Spleen (tissue), 11 donors: ENCODE data around the gene CSNK2A2. TPM values are rescaled to one million over a fixed set of nuclear protein-coding genes. Genes with fewer than 3 reads are reported as not detected.
A peak's percentile ranks its signal among the peaks of the same experiment; 100 is the strongest.

ENCODE experiments used
- DNase-seq: peaks from one replicate; pipeline ENCODE4 v3.0.0-alpha.2; 2020
- H3K27ac ChIP-seq, 8 donors: fragments of 200-600 bp; sonication (generic) in 7 of 8; 1 replicate in 4 of 8; 2 replicates in 4 of 8; pipeline versions ENCODE4 v1.5.0 to v1.8.0; 2016 to 2021; ENCODE audit warnings: inconsistent platforms in 4 of 8, mild to moderate bottlenecking in 4 of 8, moderate library complexity in 1 of 8
- H3K27me3 ChIP-seq, 7 donors: fragments of 200-600 bp; sonication (generic) in 6 of 7; replicated peaks in 1 of 7; 1 replicate in 4 of 7; 2 replicates in 3 of 7; pipeline versions ENCODE4 v1.5.0 to v1.8.0; 2016 to 2021; ENCODE audit warnings: inconsistent platforms in 3 of 7, mild to moderate bottlenecking in 1 of 7
- H3K36me3 ChIP-seq, 6 donors: fragments of 200-600 bp; sonication (generic) in 5 of 6; 1 replicate in 4 of 6; 2 replicates in 2 of 6; pipeline versions ENCODE4 v1.5.0 to v1.8.0; 2016 to 2021; ENCODE audit warnings: inconsistent platforms in 2 of 6
- H3K4me1 ChIP-seq, 6 donors: fragments of 200-600 bp; sonication (generic) in 5 of 6; 1 replicate in 3 of 6; 2 replicates in 3 of 6; pipeline versions ENCODE4 v1.5.0 to v1.8.0; 2016 to 2021; ENCODE audit warnings: inconsistent platforms in 3 of 6
- H3K4me3 ChIP-seq, 8 donors: fragments of 200-600 bp; sonication (generic) in 7 of 8; 1 replicate in 4 of 8; 2 replicates in 4 of 8; pipeline versions ENCODE4 v1.5.0 to v1.8.0; 2016 to 2021; ENCODE audit warnings: inconsistent platforms in 4 of 8, mild to moderate bottlenecking in 4 of 8, moderate library complexity in 2 of 8
- H3K9me3 ChIP-seq, 8 donors: fragments of 200-600 bp; sonication (generic) in 7 of 8; 1 replicate in 4 of 8; 2 replicates in 4 of 8; pipeline versions ENCODE4 v1.5.0 to v1.8.0; 2016 to 2021; ENCODE audit warnings: inconsistent platforms in 4 of 8
- POLR2A ChIP-seq, 3 donors: fragments of 450-650 bp; IDR thresholded peaks; one replicate each; pipeline ENCODE4 v1.5.1; 2017; ENCODE audit warnings: antibody characterized with exemption in 3 of 3, mild to moderate bottlenecking in 1 of 3
- POLR2AphosphoS5 ChIP-seq, 3 donors: sonication (generic); formaldehyde crosslinking; IDR thresholded peaks; one replicate each; pipeline ENCODE4 v1.5.1; 2017; ENCODE audit warnings: antibody characterized with exemption in 3 of 3
- WGBS, 5 donors: extraction: QIAGEN DNeasy Blood & Tissue Kit in 3 of 5; methylation state at CpG; one replicate each; pipeline versions ENCODE4 v1.1.5 to v1.1.7; 2013 to 2018; 5-methylcytosine and 5-hydroxymethylcytosine counted together
- intact Hi-C: fragments of 100-400 bp; cut with DNase I; formaldehyde crosslinking; loops from one replicate; pipeline ENCODE4 v1.15.0; 2023; ENCODE audit warnings: low total_unique reads
- polyA plus RNA-seq, 3 donors: library from polyadenylated mRNA; stranded (reverse); fragments of 200-250 nt; gene quantifications; one replicate each; pipeline ENCODE4 v1.2.1, GENCODE V29; 2013
- total RNA-seq, 7 donors: library from RNA; depleted of rRNA in 3 of 7; stranded (reverse); fragments of >200 nt in 3 of 7; fragmentation: NEBNext Ultra II Directional in 4 of 7; extraction: Animal tissue kit (Norgen Biotek cat#: 25700) in 4 of 7; gene quantifications; one replicate each; pipeline versions ENCODE4 v1.1.0 to v1.2.1, GENCODE V29; 2016 to 2021
- TF ChIP-seq, protein P1 (sequence below), 11 experiments: fragments of 200-600 bp in 7 of 11; fragments of 450-650 bp in 4 of 11; sonication (generic) in 4 of 11; IDR thresholded peaks in 8 of 11; conservative IDR thresholded peaks in 3 of 11; 1 replicate in 7 of 11; 2 replicates in 4 of 11; pipeline versions ENCODE4 v1.4.0 to v1.8.0; 2016 to 2021; ENCODE audit warnings: antibody characterized with exemption in 11 of 11, inconsistent platforms in 4 of 11, mild to moderate bottlenecking in 1 of 11
- donor health status: healthy with polysubstance abuse.
- donor health status: DM: no; HTN: no; CAD: no; lungs with moderate emphysema.
- donor health status: DM: no; HTN: no; CAD: no.
- donor health status: Bipolar disorder and iron deficiency.
- donor health status: healthy.
- donor health status: DM: no; HTN: no; CAD: no.
- donor health status: DM: yes; HTN: yes; CAD: no.

The CSNK2A2 gene
- total and polyA plus RNA-seq, 10 donors: 17.7 to 62.2 (median 41.9) TPM

DNA sequence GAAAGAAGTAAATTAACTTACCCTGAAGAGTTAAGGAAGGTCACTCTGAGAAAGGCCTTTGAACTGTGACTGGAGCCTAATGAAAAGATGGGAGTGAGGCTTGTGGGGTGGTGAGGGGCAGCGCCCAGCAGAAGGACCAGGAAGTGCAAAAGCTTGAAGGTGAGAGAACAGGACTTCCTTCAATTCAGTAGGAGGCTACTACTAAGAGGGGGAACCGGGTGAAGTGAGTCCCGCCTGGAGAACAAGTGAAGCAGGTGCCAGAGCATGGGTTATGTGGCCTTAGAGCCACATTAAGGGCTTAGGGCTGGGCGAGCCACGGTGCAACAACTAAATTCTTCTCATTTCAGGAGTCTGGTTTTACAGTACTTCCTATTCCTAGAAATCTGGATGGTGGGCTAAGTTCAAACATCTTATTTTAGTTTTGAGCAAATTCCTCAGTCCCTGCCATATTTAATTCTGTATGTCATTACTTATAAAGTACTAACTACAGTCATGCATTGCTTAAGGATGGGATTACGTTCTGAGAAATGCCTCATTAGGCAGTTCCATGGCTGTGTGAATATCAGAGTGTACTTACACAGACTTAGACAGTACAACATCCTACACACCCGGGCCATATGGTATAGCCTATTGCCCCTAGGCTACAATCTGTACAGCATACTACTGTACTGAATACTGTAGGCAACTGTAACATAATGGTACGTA lies 73.9 kb downstream of the CSNK2A2 start:
- no peak for DNase-seq
- H3K4me3 ChIP-seq: no peak overlapping the region
- peak overlapping the region in 2 of 8 donors; percentile 1 to 19 for H3K27ac ChIP-seq
- H3K27me3 ChIP-seq: no peaks in the 10 kb centered on the region
- H3K4me1 ChIP-seq: peaks cover 42 to 97% (median 77%) of the 10 kb centered on the region in 6 donors
- H3K9me3 ChIP-seq: no peaks in the 10 kb centered on the region
- no peaks in the 10 kb centered on the region for H3K36me3 ChIP-seq
- TF ChIP-seq, protein P1, sequence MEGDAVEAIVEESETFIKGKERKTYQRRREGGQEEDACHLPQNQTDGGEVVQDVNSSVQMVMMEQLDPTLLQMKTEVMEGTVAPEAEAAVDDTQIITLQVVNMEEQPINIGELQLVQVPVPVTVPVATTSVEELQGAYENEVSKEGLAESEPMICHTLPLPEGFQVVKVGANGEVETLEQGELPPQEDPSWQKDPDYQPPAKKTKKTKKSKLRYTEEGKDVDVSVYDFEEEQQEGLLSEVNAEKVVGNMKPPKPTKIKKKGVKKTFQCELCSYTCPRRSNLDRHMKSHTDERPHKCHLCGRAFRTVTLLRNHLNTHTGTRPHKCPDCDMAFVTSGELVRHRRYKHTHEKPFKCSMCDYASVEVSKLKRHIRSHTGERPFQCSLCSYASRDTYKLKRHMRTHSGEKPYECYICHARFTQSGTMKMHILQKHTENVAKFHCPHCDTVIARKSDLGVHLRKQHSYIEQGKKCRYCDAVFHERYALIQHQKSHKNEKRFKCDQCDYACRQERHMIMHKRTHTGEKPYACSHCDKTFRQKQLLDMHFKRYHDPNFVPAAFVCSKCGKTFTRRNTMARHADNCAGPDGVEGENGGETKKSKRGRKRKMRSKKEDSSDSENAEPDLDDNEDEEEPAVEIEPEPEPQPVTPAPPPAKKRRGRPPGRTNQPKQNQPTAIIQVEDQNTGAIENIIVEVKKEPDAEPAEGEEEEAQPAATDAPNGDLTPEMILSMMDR (IDR thresholded peaks at IDR 0.05 in 8 of 11, conservative IDR thresholded peaks at IDR 0.05 in 3 of 11): no peak
- no peak for TF ChIP-seq POLR2AphosphoS5 (IDR thresholded peaks at IDR 0.05)
- no peak for TF ChIP-seq POLR2A (IDR thresholded peaks at IDR 0.05)
- intact Hi-C loops: loop anchor here (5.0 to 10.0 kb wide), 2 partner anchors 71 to 102 kb away; partner anchors contain the start of gene CSNK2A2
- 51 to 61% (median 53%) methylated on average over 8 of the region's 8 CpGs for WGBS, 5 donors

GRCh38 chr16:58121132-58121531 lies 76.8 kb downstream of the CSNK2A2 start:
- Histone ChIP-seq H3K36me3 (peaks cover 0 to 12% (median 6%) of the 10 kb centered on the region in 6 donors), H3K27ac (peak overlapping the region in 6 of 8 donors; percentile 28 to 57 (median 42)), H3K4me3 (no peak overlapping the region), H3K4me1 (peaks cover 20 to 91% (median 55%) of the 10 kb centered on the region in 6 donors), H3K9me3 (no peaks in the 10 kb centered on the region), H3K27me3 (no peaks in the 10 kb centered on the region)
- DNase-seq: no peak
- WGBS, 5 donors: 53 to 73% (median 54%) methylated on average over 6 of the region's 6 CpGs
- intact Hi-C loops: loop anchor here (5.0 to 10.0 kb wide), 2 partner anchors 74 to 99 kb away; partner anchors contain the start of gene CSNK2A2
- TF ChIP-seq, protein P1 (IDR thresholded peaks at IDR 0.05 in 8 of 11, conservative IDR thresholded peaks at IDR 0.05 in 3 of 11): no peak
- no peak for TF ChIP-seq POLR2A (IDR thresholded peaks at IDR 0.05)
- TF ChIP-seq POLR2AphosphoS5 (IDR thresholded peaks at IDR 0.05): no peak

DNA sequence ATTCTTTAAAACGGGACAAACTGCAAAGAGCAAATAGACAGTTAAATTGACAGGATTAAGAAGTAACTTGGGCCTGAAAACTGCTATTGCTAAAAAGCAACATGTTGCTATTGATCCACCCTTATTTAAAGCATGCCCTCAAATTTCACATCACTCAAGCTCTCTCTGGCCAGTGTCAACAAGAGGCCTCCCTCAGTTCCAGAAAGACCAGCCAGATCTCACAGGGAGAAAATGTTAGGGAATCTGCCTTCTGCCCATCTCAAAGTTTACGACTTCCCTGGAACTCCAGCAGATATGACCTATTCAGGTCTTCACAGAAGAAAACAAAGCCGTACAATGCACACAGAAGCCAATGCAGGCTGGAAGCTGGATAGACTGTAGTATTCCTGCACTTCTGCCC lies 77.7 kb downstream of the CSNK2A2 start:
- Histone ChIP-seq H3K4me3 (no peak overlapping the region), H3K27ac (peak overlapping the region in 4 of 8 donors; percentile 28 to 57 (median 38)), H3K4me1 (peaks cover 12 to 89% (median 49%) of the 10 kb centered on the region in 6 donors), H3K9me3 (no peaks in the 10 kb centered on the region), H3K27me3 (no peaks in the 10 kb centered on the region), H3K36me3 (peaks cover 0 to 21% (median 14%) of the 10 kb centered on the region in 6 donors)
- TF ChIP-seq, protein P1 (IDR thresholded peaks at IDR 0.05 in 8 of 11, conservative IDR thresholded peaks at IDR 0.05 in 3 of 11): no peak
- no peak for TF ChIP-seq POLR2AphosphoS5 (IDR thresholded peaks at IDR 0.05)
- TF ChIP-seq POLR2A (IDR thresholded peaks at IDR 0.05): no peak
- intact Hi-C loops: loop anchor here (5.0 to 10.0 kb wide), 2 partner anchors 75 to 98 kb away; partner anchors contain the start of gene CSNK2A2
- DNase-seq: no peak
- WGBS, 5 donors: 71 to 85% (median 79%) methylated on average over 3 of the region's 3 CpGs

- no peaks in the 10 kb centered on the region for H3K9me3 ChIP-seq
- intact Hi-C loops: no loop called here
- peak overlapping the region in 1 of 8 donors; percentile 9 for H3K27ac ChIP-seq
- WGBS, 5 donors: 82 to 89% (median 87%) methylated on average over 8 of the region's 8 CpGs
- no peak overlapping the region for H3K4me3 ChIP-seq
- no peak for DNase-seq
- peaks cover 12 to 82% (median 44%) of the 10 kb centered on the region in 6 donors for H3K4me1 ChIP-seq
- TF ChIP-seq, protein P1 (IDR thresholded peaks at IDR 0.05 in 8 of 11, conservative IDR thresholded peaks at IDR 0.05 in 3 of 11): no peak
- TF ChIP-seq POLR2AphosphoS5 (IDR thresholded peaks at IDR 0.05) (no peak), POLR2A (IDR thresholded peaks at IDR 0.05) (no peak)
- H3K27me3 ChIP-seq: no peaks in the 10 kb centered on the region
- H3K36me3 ChIP-seq: peaks cover 0 to 29% (median 21%) of the 10 kb centered on the region in 6 donors
These were observed 78.4 kb downstream of the CSNK2A2 start for GRCh38 chr16:58119509-58119845.
